DMS153 treated with DMSO at 0.1 percent for 48 hours (cell line): Measurements from ENCODE around the gene CTDSPL.

ENCODE experiments used
- DNase-seq: peaks from one replicate; lab custom pipeline; 2025; ENCODE audit not compliant: unreplicated experiment; lab: John Stamatoyannopoulos, UW

Gene CTDSPL

DNA sequence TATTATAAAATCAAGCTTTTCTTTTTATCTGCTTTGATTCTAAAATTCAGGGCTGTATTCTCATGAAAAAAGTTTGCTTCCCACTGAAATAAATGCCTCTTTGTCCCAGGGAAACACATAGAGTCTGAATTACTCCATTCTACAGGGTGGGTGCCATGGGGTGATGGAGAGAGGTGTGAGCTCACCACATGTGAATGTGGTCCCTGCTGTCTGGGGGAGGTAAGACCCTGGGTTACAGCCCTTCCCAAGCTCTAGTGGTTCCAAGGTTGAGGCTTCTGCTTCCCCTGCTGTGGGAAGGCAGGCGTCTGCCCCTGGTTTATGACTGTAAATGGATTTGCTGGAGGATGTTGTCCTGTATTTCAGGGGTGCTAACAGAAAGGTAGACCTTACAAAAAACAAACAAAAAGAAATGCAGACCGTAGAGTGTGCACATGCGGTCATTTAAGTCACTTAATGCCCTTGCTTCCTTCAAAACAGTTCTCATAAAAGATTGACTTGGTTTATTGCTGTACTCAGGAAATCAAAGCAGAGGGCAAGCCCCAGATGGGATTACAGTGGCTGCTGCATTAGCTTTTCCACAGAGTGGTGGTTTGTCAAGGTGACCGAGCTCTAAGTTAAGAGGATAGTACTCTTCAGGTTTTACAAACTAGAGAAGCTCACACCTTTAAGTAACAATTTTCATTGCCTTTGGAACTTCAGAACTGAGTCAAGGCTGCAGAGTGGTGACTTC, 49.2 kb downstream of the CTDSPL start:
- no peak for DNase-seq

GRCh38 chr3:37912052-37912733, 50.5 kb downstream of the CTDSPL start:
- no peak for DNase-seq

DNA sequence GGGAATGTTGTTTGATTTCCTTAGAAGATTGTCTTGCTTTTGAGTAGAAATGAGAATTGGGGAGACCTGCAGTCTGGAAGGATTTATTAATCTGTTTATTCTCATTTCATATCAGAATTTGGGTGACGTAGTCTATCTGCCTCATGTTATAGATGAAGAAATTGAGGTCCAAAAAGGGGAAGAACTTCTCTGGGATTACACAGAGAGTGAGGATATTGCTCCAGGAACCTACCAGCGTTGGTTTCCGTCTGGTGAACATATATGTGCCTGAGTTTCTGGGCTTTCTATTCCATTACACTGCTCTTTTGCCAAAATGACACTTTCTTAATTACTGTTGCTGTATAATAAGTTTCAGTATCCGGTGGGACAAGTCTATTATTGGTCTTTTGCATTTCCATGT, 51.8 kb downstream of the CTDSPL start:
- no peak for DNase-seq

GRCh38 chr3:37916685-37917084, 55.0 kb downstream of the CTDSPL start:
- DNase-seq: no peak

DNA sequence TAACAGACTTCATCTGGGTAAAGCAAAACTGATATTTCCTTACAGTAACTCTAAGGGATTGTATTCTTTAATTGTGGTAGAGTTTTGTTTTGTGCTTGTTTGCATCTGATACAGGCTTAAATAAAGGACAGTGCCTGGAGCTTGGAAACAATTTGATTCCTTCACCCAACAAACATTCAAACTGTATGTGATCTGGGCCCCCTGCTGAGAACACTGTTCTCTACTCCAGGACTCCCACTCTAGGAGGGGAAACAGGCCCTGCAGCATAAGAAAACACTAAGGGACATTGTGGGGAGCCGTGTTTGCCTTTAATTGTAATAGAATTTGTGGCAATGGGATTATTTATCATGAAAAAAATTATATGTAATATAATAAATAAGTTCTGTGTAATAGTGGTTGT, 56.9 kb downstream of the CTDSPL start:
- DNase-seq: no peak

- no peak for DNase-seq
Measured at GRCh38 chr3:37920156-37920699, 58.5 kb downstream of the CTDSPL start.

- DNase-seq: no peak
Measured at GRCh38 chr3:37921025-37921424, 59.3 kb downstream of the CTDSPL start.

DNA sequence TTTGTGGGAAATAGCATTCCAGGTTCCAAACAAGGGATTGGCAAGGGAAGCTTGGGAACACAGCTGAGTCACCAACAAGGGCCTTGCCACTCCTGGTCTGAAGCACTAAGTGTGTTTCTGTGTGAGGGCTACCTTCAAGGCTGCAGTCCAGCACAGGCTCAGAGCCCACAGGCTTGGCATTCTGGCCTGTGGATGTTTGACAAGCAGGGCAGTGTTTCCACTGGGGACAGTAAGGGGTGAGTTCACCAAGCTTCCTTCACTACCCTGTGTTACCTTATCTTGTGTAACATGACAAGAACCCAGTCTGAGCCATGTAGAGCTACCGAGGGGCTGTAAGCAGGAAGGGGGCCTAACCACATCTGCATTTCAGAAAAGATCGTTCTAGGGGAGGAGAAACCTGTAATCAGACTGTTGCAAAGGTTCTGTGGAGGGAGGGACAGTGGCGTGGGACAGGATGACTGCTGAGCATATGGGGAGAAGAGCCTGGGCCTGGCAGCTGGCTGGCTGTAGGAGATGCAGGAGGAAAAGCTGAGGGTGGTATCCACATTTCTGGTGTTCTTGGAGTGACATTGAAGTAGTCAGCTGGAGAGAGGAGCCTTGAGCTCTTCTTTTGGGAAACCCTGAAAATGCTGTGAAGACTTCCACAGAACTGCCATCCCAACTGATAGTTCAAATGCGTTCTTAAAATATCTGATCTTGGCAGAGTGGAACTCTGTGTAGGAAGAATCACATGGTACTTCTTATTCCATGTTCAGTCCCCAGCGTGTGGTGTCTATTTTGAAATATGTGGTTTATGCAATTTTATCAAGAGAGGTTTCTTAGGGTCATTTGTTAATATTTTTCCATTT, 61.3 kb downstream of the CTDSPL start:
- no peak for DNase-seq

GRCh38 chr3:37923569-37924040, 61.9 kb downstream of the CTDSPL start:
- no peak for DNase-seq

DNA sequence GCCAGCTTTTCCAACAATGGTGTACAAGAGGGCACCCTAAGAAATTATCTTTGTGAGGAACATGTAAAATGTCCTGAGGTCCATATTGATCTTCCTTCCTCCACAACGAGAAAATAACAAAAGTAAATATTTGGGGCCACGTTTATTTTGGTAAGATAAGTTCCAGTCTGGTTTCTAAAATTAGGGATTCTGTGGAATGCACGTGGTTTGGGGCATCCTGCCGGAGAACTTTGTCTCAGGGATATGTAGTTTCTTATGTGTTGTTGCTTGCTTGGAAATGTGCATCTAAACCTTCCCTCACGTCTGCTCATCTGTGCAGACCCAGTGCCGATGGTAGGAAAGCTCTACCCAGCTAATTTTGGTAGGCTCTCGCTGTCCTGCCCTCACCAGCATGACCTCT, 62.8 kb downstream of the CTDSPL start:
- DNase-seq: no peak

DNA sequence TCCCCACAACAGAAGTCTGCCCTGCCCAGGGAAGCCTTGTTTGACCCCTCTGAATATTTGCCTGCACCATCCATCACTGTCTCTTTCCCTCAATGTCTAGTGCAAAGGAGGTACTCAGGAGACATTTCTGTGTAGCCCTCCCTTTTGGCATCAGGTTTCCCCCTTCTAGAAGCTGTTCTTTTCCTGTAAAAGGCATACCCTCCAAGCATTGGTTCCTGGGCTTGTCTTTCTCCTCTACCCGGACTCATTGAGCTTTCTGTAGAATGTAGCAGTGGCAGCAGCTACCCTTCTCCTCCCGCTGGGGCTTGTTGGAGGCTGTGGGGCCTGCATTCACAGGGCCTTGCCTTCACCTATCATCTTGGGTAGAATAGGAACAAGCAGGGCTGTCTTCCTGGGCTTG, 63.5 kb downstream of the CTDSPL start:
- DNase-seq: no peak

DNA sequence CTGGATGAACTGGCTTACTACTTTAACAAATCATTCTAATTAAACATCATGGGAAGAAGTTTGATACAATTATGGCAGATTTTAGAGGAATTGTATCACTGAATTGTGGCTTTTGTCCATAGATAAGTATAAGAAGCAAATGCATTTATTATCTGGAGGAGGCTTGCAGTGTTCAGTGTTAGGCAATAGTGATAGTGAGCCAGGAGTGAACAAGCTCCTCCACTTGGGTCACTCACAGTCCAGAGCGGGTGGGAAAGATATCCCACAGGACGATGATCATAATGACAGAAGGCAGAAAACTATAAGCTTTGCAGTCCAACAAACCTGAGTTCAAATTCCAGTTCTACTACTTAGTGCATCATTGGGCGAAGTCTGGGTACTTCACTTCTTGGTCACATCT, 64.9 kb downstream of the CTDSPL start:
- DNase-seq: no peak

GRCh38 chr3:37930495-37930894, 68.8 kb downstream of the CTDSPL start:
- DNase-seq: no peak

GRCh38 chr3:37932505-37932904, 70.8 kb downstream of the CTDSPL start:
- no peak for DNase-seq

DNA sequence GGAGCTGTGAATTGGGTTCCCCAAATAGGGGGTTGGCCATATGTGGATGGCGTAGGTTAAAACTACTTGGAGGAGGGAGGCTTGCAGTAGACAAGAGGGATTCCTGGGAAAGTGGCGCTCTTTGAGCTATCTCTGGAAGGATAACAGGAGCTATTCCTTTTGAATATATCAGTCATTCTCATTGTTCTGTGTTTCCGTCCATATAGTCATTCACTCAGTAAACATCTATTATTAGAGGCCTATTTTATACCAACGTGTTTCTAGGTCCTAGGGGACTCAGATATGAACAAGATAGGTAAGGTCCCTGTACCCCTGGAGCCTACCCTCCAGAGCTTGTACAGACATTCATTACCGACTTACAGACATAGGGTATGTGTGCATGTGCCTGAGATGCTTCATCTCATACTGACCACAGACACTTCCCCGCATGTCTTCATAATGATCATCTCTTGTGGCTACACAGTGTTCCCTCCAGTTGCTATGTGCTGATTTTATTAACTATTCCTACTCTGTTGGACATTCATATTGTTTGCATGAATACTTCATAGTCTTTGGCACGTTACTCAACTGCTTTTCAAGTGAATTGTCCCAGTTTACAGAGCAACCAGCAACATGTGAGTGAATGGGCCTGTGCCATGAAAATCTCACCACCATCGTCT, 73.1 kb downstream of the CTDSPL start:
- no peak for DNase-seq

- DNase-seq: no peak
Measured at GRCh38 chr3:37935290-37935668, 73.6 kb downstream of the CTDSPL start.

GRCh38 chr3:37935756-37936666, 74.3 kb downstream of the CTDSPL start:
- DNase-seq: no peak

DNA sequence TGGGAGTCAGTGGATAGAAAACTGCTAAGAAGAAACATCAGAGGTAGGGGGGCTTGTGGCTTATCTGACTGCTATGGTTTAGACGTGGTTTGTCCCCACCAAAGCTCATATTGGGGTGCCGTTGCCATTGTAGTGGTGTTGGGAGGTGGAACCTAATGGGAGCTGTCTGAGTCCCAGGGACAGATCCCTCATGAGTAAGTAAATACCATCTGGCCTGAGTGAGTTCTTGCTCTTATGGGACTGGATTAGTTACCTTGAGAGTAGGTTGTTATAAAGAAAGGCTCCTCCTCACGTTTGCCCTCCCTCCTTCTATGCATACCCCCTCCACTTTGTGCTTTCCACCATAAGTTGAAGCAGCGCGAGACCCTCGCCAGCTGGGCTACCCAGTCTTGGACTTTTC, 75.5 kb downstream of the CTDSPL start:
- no peak for DNase-seq

DNA sequence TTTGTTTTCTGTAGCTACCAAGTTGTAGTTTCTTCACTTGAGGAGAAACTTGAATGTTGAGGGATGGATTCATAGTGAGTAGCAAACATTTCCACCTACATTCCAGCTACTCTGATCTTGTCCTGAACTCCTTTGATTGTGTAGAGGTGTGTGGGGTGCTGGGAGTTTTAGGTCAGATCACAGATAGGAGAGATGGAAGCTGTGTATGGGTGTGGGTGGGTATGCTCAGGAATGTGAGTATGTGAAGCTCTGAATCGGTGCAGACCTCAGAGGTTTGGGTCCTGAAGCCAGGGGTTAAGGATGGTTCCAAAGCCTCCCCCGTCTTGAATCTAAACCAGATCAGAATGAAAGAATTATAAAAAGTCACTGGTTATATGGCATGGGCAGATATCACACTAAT, 76.3 kb downstream of the CTDSPL start:
- DNase-seq: no peak
